Measurements from ENCODE around the gene NFATC2.

- TF ChIP-seq YY1 (IDR thresholded peaks at IDR 0.05; ENCODE audit: low read depth): no peak
- no peak for TF ChIP-seq CHD2 (IDR thresholded peaks at IDR 0.05; ENCODE audit: low read length, partially characterized antibody)
- TF ChIP-seq, protein P1, sequence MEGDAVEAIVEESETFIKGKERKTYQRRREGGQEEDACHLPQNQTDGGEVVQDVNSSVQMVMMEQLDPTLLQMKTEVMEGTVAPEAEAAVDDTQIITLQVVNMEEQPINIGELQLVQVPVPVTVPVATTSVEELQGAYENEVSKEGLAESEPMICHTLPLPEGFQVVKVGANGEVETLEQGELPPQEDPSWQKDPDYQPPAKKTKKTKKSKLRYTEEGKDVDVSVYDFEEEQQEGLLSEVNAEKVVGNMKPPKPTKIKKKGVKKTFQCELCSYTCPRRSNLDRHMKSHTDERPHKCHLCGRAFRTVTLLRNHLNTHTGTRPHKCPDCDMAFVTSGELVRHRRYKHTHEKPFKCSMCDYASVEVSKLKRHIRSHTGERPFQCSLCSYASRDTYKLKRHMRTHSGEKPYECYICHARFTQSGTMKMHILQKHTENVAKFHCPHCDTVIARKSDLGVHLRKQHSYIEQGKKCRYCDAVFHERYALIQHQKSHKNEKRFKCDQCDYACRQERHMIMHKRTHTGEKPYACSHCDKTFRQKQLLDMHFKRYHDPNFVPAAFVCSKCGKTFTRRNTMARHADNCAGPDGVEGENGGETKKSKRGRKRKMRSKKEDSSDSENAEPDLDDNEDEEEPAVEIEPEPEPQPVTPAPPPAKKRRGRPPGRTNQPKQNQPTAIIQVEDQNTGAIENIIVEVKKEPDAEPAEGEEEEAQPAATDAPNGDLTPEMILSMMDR (IDR thresholded peaks at IDR 0.05): no peak
Measured at GRCh38 chr20:51562027-51562331, 19.5 kb upstream of the NFATC2 start.
